GM23338 (cell line): ENCODE results near the gene EID2B. TPM values are rescaled to one million over a fixed set of nuclear protein-coding genes. Genes with fewer than 3 reads are reported as not detected.

Experiments used
- ATAC-seq: fragments of 200-7000 bp; cut with Tn5 transposase; 3 replicates; pipeline ENCODE4 v1.9.1; 2020
- DNase-seq: peaks from one replicate; pipeline ENCODE4 v3.0.0-alpha.2; 2015; ENCODE audit warnings: low spot score
- H2AFZ ChIP-seq: fragments of 200-600 bp; sonication (generic); 2 replicates; pipeline ENCODE4 v1.8.0; 2016; ENCODE audit warnings: antibody characterized with exemption, mild to moderate bottlenecking, moderate library complexity
- H3F3A ChIP-seq: fragments of 200-600 bp; sonication (generic); replicated peaks from 2 replicates; pipeline ENCODE4 v1.8.0; 2017; ENCODE audit warnings: antibody characterized with exemption, mixed run types, low read depth
- H3K27ac ChIP-seq: fragments of 200-600 bp; sonication (generic); 2 replicates; pipeline ENCODE4 v1.6.1; 2016; ENCODE audit warnings: low read depth
- H3K27me3 ChIP-seq: fragments of 200-600 bp; sonication (generic); 2 replicates; pipeline ENCODE4 v1.8.0; 2016; ENCODE audit warnings: mild to moderate bottlenecking, mixed run types, moderate library complexity; ENCODE audit not compliant: insufficient read depth
- H3K36me3 ChIP-seq: fragments of 200-600 bp; sonication (generic); 2 replicates; pipeline ENCODE4 v1.8.0; 2016; ENCODE audit warnings: mild to moderate bottlenecking; ENCODE audit not compliant: insufficient read depth
- H3K4me1 ChIP-seq: fragments of 200-600 bp; sonication (generic); 2 replicates; pipeline ENCODE4 v1.8.0; 2016; ENCODE audit warnings: mild to moderate bottlenecking, moderate library complexity; ENCODE audit not compliant: insufficient read depth
- H3K4me2 ChIP-seq: fragments of 200-600 bp; sonication (generic); 2 replicates; pipeline ENCODE4 v1.7.1; 2017; ENCODE audit warnings: mixed run types
- H3K4me3 ChIP-seq: fragments of 200-600 bp; sonication (generic); 2 replicates; pipeline ENCODE4 v1.6.1; 2016; ENCODE audit warnings: mixed run types
- H3K79me2 ChIP-seq: fragments of 200-600 bp; sonication (generic); replicated peaks from 2 replicates; pipeline ENCODE4 v1.8.0; 2017; ENCODE audit warnings: mild to moderate bottlenecking; ENCODE audit not compliant: insufficient read depth
- H3K9me2 ChIP-seq: fragments of 200-600 bp; sonication (generic); 2 replicates; pipeline ENCODE4 v1.8.0; 2017; ENCODE audit not compliant: insufficient read depth
- H4K20me1 ChIP-seq: fragments of 200-600 bp; sonication (generic); replicated peaks from 2 replicates; pipeline ENCODE4 v1.8.0; 2017; ENCODE audit warnings: mild to moderate bottlenecking; ENCODE audit not compliant: insufficient read depth
- H3K27ac Mint-ChIP-seq: 2 replicates; pipeline ENCODE4 v1.8.0; 2020; ENCODE audit warnings: inconsistent platforms, mild to moderate bottlenecking, moderate library complexity, mixed read lengths
- H3K27me3 Mint-ChIP-seq: 3 replicates; pipeline ENCODE4 v1.8.0; 2022; ENCODE audit warnings: low read depth, mild to moderate bottlenecking, moderate library complexity, mixed read lengths, inconsistent platforms; ENCODE audit not compliant: insufficient read depth, poor library complexity
- H3K36me3 Mint-ChIP-seq: 3 replicates; pipeline ENCODE4 v1.8.0; 2021; ENCODE audit warnings: low read depth, mild to moderate bottlenecking, inconsistent platforms, moderate library complexity, mixed read lengths
- H3K4me1 Mint-ChIP-seq: 3 replicates; pipeline ENCODE4 v1.8.0; 2020; ENCODE audit warnings: mild to moderate bottlenecking, inconsistent platforms, mixed read lengths
- H3K4me3 Mint-ChIP-seq: 3 replicates; pipeline ENCODE4 v1.8.0; 2021; ENCODE audit warnings: moderate library complexity, mild to moderate bottlenecking, inconsistent platforms, mixed read lengths
- H3K9me3 Mint-ChIP-seq: 3 replicates; pipeline ENCODE4 v1.8.0; 2020; ENCODE audit warnings: moderate library complexity, mild to moderate bottlenecking, inconsistent platforms, mixed read lengths
- CREB1 ChIP-seq: fragments of 250-450 bp; sonication (Bioruptor Pico); IDR thresholded peaks from 2 replicates; pipeline ENCODE4 v1.5.0; 2020; ENCODE audit warnings: low read depth, mild to moderate bottlenecking, moderate library complexity
- ETS1 ChIP-seq: IDR thresholded peaks from 2 replicates; pipeline ENCODE4 v1.6.1; 2016; ENCODE audit warnings: antibody characterized with exemption
- EZH2 ChIP-seq: fragments of 200-600 bp; sonication (generic); IDR thresholded peaks from one replicate; pipeline ENCODE4 v1.8.0; 2017; ENCODE audit warnings: antibody characterized with exemption, mild to moderate bottlenecking, low read depth; ENCODE audit not compliant: unreplicated experiment
- EZH2phosphoT487 ChIP-seq: fragments of 200-600 bp; sonication (generic); IDR thresholded peaks from one replicate; pipeline ENCODE4 v1.8.1; 2018; ENCODE audit warnings: antibody characterized with exemption; ENCODE audit not compliant: unreplicated experiment
- JUNB ChIP-seq: IDR thresholded peaks from one replicate; pipeline ENCODE4 v1.6.1; 2016; ENCODE audit warnings: antibody characterized with exemption; ENCODE audit not compliant: unreplicated experiment
- NANOG ChIP-seq: IDR thresholded peaks from 2 replicates; pipeline ENCODE4 v1.6.1; 2016; ENCODE audit warnings: antibody characterized with exemption, borderline replicate concordance
- POLR2AphosphoS5 ChIP-seq: IDR thresholded peaks from 2 replicates; pipeline ENCODE4 v1.6.1; 2016; ENCODE audit warnings: antibody characterized with exemption, low read depth
- REST ChIP-seq: IDR thresholded peaks from one replicate; pipeline ENCODE4 v1.6.1; 2018; ENCODE audit warnings: antibody characterized with exemption; ENCODE audit not compliant: unreplicated experiment
- STAT1 ChIP-seq: IDR thresholded peaks from one replicate; pipeline ENCODE4 v1.6.1; 2016; ENCODE audit warnings: antibody characterized with exemption; ENCODE audit not compliant: unreplicated experiment
- ZNF114 ChIP-seq: fragments of 250-450 bp; sonication (Bioruptor Pico); IDR thresholded peaks from 2 replicates; pipeline ENCODE4 v1.5.0; 2020; ENCODE audit warnings: mild to moderate bottlenecking, moderate library complexity
- ZNF331 ChIP-seq: fragments of 250-450 bp; sonication (Bioruptor Pico); IDR thresholded peaks from 2 replicates; pipeline ENCODE4 v1.5.0; 2020; ENCODE audit warnings: low read depth, mild to moderate bottlenecking, moderate library complexity
- polyA plus RNA-seq: library from polyadenylated mRNA; unstranded; fragments of >200 nt; fragmentation: Nextera tagmentation; extraction: Ambion mirVana; gene quantifications from 2 replicates; pipeline ENCODE4 v1.2.1, GENCODE V29; 2016
- total RNA-seq: library from RNA; depleted of rRNA; stranded (reverse); fragments of >200 nt; shearing (Covaris generic); gene quantifications from 2 replicates; pipeline ENCODE4 v1.2.3, GENCODE V29; 2014
- TF ChIP-seq, protein P1 (sequence below): fragments of 250-450 bp; sonication (Bioruptor Pico); IDR thresholded peaks from 2 replicates; pipeline ENCODE4 v1.5.0; 2020; ENCODE audit warnings: mild to moderate bottlenecking, moderate library complexity
- TF ChIP-seq, protein P2 (sequence below), 2 experiments: fragments of 200-600 bp in 1 of 2; sonication (generic) in 1 of 2; conservative IDR thresholded peaks; 2 replicates each; pipeline versions ENCODE4 v1.5.1 to v1.6.1; 2016 to 2017; ENCODE audit warnings: antibody characterized with exemption in 2 of 2, low read depth in 2 of 2, mild to moderate bottlenecking in 2 of 2, moderate library complexity in 1 of 2

EID2B gene
- total and polyA plus RNA-seq, 2 experiments from 2014 or later: 2.5 to 4.6 TPM

- no peak overlapping the region for H3K4me2 ChIP-seq
- Mint-ChIP-seq H3K36me3 (peaks cover 40% of the 10 kb centered on the region), H3K27ac (no peak overlapping the region), H3K4me1 (peaks cover 10% of the 10 kb centered on the region), H3K4me3 (no peak overlapping the region), H3K9me3 (no peaks in the 10 kb centered on the region), H3K27me3 (peaks cover 20% of the 10 kb centered on the region)
- no peaks in the 10 kb centered on the region for H3K79me2 ChIP-seq
- no peak for TF ChIP-seq ETS1
- TF ChIP-seq CREB1: no peak
- no peak for TF ChIP-seq NANOG
- no peak for TF ChIP-seq ZNF114 (CRISPR knock-in tag)
- TF ChIP-seq, protein P1, sequence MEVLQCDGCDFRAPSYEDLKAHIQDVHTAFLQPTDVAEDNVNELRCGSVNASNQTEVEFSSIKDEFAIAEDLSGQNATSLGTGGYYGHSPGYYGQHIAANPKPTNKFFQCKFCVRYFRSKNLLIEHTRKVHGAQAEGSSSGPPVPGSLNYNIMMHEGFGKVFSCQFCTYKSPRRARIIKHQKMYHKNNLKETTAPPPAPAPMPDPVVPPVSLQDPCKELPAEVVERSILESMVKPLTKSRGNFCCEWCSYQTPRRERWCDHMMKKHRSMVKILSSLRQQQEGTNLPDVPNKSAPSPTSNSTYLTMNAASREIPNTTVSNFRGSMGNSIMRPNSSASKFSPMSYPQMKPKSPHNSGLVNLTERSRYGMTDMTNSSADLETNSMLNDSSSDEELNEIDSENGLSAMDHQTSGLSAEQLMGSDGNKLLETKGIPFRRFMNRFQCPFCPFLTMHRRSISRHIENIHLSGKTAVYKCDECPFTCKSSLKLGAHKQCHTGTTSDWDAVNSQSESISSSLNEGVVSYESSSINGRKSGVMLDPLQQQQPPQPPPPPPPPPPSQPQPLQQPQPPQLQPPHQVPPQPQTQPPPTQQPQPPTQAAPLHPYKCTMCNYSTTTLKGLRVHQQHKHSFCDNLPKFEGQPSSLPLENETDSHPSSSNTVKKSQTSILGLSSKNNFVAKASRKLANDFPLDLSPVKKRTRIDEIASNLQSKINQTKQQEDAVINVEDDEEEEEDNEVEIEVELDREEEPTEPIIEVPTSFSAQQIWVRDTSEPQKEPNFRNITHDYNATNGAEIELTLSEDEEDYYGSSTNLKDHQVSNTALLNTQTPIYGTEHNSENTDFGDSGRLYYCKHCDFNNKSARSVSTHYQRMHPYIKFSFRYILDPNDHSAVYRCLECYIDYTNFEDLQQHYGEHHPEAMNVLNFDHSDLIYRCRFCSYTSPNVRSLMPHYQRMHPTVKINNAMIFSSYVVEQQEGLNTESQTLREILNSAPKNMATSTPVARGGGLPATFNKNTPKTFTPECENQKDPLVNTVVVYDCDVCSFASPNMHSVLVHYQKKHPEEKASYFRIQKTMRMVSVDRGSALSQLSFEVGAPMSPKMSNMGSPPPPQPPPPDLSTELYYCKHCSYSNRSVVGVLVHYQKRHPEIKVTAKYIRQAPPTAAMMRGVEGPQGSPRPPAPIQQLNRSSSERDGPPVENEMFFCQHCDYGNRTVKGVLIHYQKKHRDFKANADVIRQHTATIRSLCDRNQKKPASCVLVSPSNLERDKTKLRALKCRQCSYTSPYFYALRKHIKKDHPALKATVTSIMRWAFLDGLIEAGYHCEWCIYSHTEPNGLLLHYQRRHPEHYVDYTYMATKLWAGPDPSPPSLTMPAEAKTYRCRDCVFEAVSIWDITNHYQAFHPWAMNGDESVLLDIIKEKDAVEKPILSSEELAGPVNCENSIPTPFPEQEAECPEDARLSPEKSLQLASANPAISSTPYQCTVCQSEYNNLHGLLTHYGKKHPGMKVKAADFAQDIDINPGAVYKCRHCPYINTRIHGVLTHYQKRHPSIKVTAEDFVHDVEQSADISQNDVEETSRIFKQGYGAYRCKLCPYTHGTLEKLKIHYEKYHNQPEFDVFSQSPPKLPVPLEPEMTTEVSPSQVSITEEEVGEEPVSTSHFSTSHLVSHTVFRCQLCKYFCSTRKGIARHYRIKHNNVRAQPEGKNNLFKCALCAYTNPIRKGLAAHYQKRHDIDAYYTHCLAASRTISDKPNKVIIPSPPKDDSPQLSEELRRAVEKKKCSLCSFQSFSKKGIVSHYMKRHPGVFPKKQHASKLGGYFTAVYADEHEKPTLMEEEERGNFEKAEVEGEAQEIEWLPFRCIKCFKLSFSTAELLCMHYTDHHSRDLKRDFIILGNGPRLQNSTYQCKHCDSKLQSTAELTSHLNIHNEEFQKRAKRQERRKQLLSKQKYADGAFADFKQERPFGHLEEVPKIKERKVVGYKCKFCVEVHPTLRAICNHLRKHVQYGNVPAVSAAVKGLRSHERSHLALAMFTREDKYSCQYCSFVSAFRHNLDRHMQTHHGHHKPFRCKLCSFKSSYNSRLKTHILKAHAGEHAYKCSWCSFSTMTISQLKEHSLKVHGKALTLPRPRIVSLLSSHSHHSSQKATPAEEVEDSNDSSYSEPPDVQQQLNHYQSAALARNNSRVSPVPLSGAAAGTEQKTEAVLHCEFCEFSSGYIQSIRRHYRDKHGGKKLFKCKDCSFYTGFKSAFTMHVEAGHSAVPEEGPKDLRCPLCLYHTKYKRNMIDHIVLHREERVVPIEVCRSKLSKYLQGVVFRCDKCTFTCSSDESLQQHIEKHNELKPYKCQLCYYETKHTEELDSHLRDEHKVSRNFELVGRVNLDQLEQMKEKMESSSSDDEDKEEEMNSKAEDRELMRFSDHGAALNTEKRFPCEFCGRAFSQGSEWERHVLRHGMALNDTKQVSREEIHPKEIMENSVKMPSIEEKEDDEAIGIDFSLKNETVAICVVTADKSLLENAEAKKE (CRISPR knock-in tag): no peak
- TF ChIP-seq REST: no peak
- TF ChIP-seq POLR2AphosphoS5: no peak
- TF ChIP-seq EZH2: no peak
- TF ChIP-seq JUNB: no peak
- TF ChIP-seq EZH2phosphoT487: no peak
- TF ChIP-seq, protein P2, sequence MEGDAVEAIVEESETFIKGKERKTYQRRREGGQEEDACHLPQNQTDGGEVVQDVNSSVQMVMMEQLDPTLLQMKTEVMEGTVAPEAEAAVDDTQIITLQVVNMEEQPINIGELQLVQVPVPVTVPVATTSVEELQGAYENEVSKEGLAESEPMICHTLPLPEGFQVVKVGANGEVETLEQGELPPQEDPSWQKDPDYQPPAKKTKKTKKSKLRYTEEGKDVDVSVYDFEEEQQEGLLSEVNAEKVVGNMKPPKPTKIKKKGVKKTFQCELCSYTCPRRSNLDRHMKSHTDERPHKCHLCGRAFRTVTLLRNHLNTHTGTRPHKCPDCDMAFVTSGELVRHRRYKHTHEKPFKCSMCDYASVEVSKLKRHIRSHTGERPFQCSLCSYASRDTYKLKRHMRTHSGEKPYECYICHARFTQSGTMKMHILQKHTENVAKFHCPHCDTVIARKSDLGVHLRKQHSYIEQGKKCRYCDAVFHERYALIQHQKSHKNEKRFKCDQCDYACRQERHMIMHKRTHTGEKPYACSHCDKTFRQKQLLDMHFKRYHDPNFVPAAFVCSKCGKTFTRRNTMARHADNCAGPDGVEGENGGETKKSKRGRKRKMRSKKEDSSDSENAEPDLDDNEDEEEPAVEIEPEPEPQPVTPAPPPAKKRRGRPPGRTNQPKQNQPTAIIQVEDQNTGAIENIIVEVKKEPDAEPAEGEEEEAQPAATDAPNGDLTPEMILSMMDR (conservative IDR thresholded peaks at IDR 0.05; ENCODE audit: low read depth in 2 of 2): no peak
- TF ChIP-seq ZNF331 (CRISPR knock-in tag): no peak
- no peak for TF ChIP-seq STAT1
- peaks cover 13% of the 10 kb centered on the region; the same call in 1 of the 2 replicates for H3K4me1 ChIP-seq
- H3K36me3 ChIP-seq: peaks cover 29% of the 10 kb centered on the region; the same call in 1 of the 2 replicates
- H3K27me3 ChIP-seq: peaks cover 6% of the 10 kb centered on the region; the same call in 1 of the 2 replicates
- 0 out of 2 replicates have a peak, but pooled peaks cover 8% of the 10 kb centered on the region for H3F3A ChIP-seq
- H3K27ac ChIP-seq: no peak overlapping the region
- H3K4me3 ChIP-seq: no peak overlapping the region
- no peaks in the 10 kb centered on the region for H3K9me2 ChIP-seq
- no peaks in the 10 kb centered on the region; the same call in 1 of the 2 replicates for H4K20me1 ChIP-seq
- DNase-seq (no peak), ATAC-seq (no peak)
- H2AFZ ChIP-seq: no peak overlapping the region
These were observed 40.4 kb downstream of the EID2B start for GRCh38 chr19:39492225-39492624.
